A549 treated with Mapracorat at 1 μM for 4 hours (cell line): ENCODE data around the gene BCL2. TPM values are rescaled to one million over a fixed set of nuclear protein-coding genes. Genes with fewer than 3 reads are reported as not detected.

Experiments used
- total RNA-seq: library from RNA; stranded (reverse); fragments of 200-300 nt; extraction: Qiagen RNA extraction; gene quantifications from 5 replicates; pipeline ENCODE4 v1.2.3, GENCODE V29; 2022

BCL2 gene
- 0.38 to 0.67 TPM (median 0.53 TPM) in 5 replicates for total RNA-seq

DNA sequence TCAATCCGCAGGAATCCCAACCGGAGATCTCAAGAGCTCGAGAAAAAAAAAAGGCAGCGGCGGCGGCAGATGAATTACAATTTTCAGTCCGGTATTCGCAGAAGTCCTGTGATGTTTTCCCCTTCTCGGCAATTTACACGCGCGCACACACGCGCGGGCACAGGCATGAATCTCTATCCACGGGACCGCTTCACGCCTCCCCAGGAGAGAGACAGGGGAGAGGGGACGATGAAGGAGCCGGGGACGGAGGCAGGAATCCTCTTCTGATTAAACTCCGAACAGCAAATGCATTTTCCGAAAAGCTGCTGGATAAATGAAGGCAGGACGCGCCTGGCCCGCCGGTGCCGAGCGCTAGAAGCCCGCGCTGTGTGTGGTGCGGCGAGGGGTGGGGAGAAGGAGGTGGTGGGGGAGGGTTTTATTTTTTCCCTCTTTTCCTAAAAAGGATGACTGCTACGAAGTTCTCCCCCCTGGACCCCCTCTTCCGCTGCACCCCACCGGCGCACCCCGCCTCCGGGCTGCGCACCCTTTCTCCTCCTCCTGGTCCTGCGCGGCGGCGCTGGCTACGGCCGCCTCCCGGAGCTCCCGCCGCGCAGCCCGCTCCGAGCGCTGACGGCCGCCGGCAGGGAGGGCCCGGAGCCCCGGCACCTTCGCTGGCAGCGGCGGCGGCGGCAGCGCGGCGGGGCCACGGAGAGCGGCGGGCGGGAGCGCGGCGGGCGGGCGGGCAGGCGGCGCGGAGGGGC, at the start of gene BCL2:
Gene BCL2 (minus strand): TSS at position 387 of the 740 bp plus-strand sequence.

DNA sequence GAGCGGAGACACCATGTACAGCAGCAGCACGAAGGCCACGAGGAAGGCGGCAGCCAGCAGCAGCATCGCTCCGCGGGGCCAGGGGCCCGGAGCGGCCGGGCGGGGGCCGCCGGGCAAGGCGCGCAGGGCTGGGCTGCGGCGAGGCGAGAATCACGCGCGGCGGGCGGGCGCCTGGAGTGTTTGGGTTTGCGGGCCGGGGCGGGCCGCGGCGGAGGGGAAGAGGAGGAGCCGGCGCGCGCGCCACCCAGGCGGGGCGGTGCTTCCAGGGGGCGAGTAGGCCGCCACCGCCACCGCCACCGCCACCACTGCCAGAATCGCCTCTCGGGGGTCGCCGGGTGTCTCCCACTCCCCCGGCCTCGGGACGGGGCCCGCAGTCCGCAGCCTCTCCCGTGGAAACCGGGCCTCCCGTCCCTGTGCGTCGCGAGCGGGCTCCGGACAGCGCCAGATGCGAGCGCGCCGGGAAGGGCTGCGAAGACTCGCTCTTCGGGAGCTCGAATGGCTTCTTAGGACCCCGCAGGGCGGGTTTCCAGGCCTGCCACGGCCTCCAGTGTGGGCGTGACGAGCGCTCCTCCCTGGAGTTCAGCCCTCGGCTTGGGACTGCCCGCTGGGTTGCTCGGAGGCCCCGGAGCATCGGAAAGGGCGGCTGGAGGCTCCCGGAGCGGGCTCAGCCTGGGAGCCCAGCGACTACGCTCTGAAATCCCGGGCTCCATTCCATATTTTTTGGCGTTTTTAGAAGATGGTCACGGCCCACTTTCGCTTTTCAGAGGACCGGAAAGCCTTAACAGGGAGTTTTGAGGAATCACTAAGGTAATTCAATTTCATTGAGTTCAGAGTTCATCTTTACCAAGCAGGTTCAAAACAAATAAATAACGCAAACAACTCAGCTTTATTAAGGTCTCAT, 47.7 kb upstream of the BCL2 start, which contains the start of gene KDSR:
Gene KDSR (minus strand): TSS at position 154 of the 901 bp plus-strand sequence. CDS start 88 bp downstream, at position 66.

Other genes starting within 250 kb of the BCL2 start
- gene KDSR, start 47.4 kb upstream of the BCL2 start, total RNA-seq: 33.5 to 44.2 TPM (median 40.9 TPM) in 5 replicates
- 18.2 to 22.1 TPM (median 21.7 TPM) in 5 replicates for gene VPS4B, start 102.7 kb upstream of the BCL2 start, total RNA-seq
- gene SERPINB5, start 157.2 kb upstream of the BCL2 start, total RNA-seq: 0.11 to 0.24 TPM (median 0.13 TPM) in 3 of 5 replicates, not detected in the others
- not detected in 5 replicates for gene SERPINB12, start 222.6 kb upstream of the BCL2 start, total RNA-seq